NCI-H526 treated with DMSO at 0.1 percent for 48 hours (cell line): ENCODE results near the gene LIMS1.
"Not testable (repeated sequence)": the region's sequence is repeated elsewhere in the genome, so short reads cannot be mapped to it uniquely, and the experiment has no call there.

Experiments
- DNase-seq: peaks from one replicate; lab custom pipeline; 2025; lab: John Stamatoyannopoulos, UW

The LIMS1 gene

GRCh38 chr2:108634576-108635160, 100.4 kb downstream of the LIMS1 start:
- DNase-seq: no peak

GRCh38 chr2:108635630-108636354, 101.5 kb downstream of the LIMS1 start:
- DNase-seq: no peak

- DNase-seq: no peak
Observed at GRCh38 chr2:108637304-108637669, 103.0 kb downstream of the LIMS1 start.

GRCh38 chr2:108640731-108641130, 106.5 kb downstream of the LIMS1 start:
- no peak for DNase-seq

- DNase-seq: no peak
Observed at GRCh38 chr2:108641756-108642155, 107.5 kb downstream of the LIMS1 start.

GRCh38 chr2:108643261-108643849, 109.1 kb downstream of the LIMS1 start:
- no peak for DNase-seq

- not testable (repeated sequence) for DNase-seq
Observed at GRCh38 chr2:108643862-108644261, 109.6 kb downstream of the LIMS1 start.

- DNase-seq: not testable (repeated sequence)
Observed at GRCh38 chr2:108644446-108644845, 110.2 kb downstream of the LIMS1 start.

GRCh38 chr2:108648796-108649195, 114.5 kb downstream of the LIMS1 start:
- DNase-seq: not testable (repeated sequence)

GRCh38 chr2:108650465-108650864, 116.2 kb downstream of the LIMS1 start:
- not testable (repeated sequence) for DNase-seq

- not testable (repeated sequence) for DNase-seq
Observed at GRCh38 chr2:108651468-108651867, 117.2 kb downstream of the LIMS1 start.

GRCh38 chr2:108652187-108652931, 118.1 kb downstream of the LIMS1 start:
- DNase-seq: not testable (repeated sequence)

GRCh38 chr2:108653425-108653824, 119.2 kb downstream of the LIMS1 start:
- not testable (repeated sequence) for DNase-seq

- not testable (repeated sequence) for DNase-seq
Observed at GRCh38 chr2:108653849-108654248, 119.6 kb downstream of the LIMS1 start.

- not testable (repeated sequence) for DNase-seq
Observed at GRCh38 chr2:108654521-108655125, 120.4 kb downstream of the LIMS1 start.

- not testable (repeated sequence) for DNase-seq
Observed at GRCh38 chr2:108655270-108655669, 121.0 kb downstream of the LIMS1 start.

GRCh38 chr2:108656282-108656681, 122.0 kb downstream of the LIMS1 start:
- DNase-seq: not testable (repeated sequence)

- DNase-seq: not testable (repeated sequence)
Observed at GRCh38 chr2:108657517-108657916, 123.2 kb downstream of the LIMS1 start.

- DNase-seq: not testable (repeated sequence)
Observed at GRCh38 chr2:108658553-108658952, 124.3 kb downstream of the LIMS1 start.

GRCh38 chr2:108661493-108661892, 127.2 kb downstream of the LIMS1 start:
- DNase-seq: not testable (repeated sequence)

GRCh38 chr2:108662207-108662612, 127.9 kb downstream of the LIMS1 start:
- not testable (repeated sequence) for DNase-seq

GRCh38 chr2:108663346-108663745, 129.1 kb downstream of the LIMS1 start:
- not testable (repeated sequence) for DNase-seq
